IMR-90 (cell line): ENCODE data around the gene CD151. TPM values are rescaled to one million over a fixed set of nuclear protein-coding genes. Genes with fewer than 3 reads are reported as not detected.
A peak's percentile ranks its signal among the peaks of the same experiment; 100 is the strongest.

Source experiments
- ATAC-seq: fragments of 200-7000 bp; cut with Tn5 transposase; 2 replicates; pipeline ENCODE4 v1.9.1; 2020; ENCODE audit warnings: low read depth, mild to moderate bottlenecking, moderate library complexity
- BruUV-seq: library from RNA; stranded (reverse); fragments of 400-500 nt; replicated peaks from 2 replicates; lab custom pipeline; 2021; lab: Mats Ljungman, UMichigan
- CTCF ChIA-PET: fragments of 300-600 bp; formaldehyde crosslinking; extraction: SDS; loops from one replicate; lab custom pipeline; 2021; ENCODE audit warnings: antibody characterized with exemption; lab: Yijun Ruan, JAX
- POLR2A ChIA-PET: fragments of 300-600 bp; sonication (Branson Sonifier 250); formaldehyde crosslinking; loops from one replicate; lab custom pipeline; 2022; ENCODE audit warnings: antibody characterized with exemption; ENCODE audit not compliant: unreplicated experiment; lab: Charles Lee
- DNase-seq: peaks from one replicate; pipeline ENCODE4 v3.0.0; 2013
- H2AFZ ChIP-seq: replicated peaks from 2 replicates; pipeline ENCODE3; 2013; ENCODE audit warnings: low read length, mild to moderate bottlenecking; ENCODE audit not compliant: poor library complexity
- H2AK5ac ChIP-seq: 2 replicates; pipeline ENCODE4 v1.6.1; 2013; ENCODE audit warnings: low read depth, low read length, inconsistent platforms
- H2AK9ac ChIP-seq: replicated peaks from 2 replicates; pipeline ENCODE3; 2013; ENCODE audit warnings: mild to moderate bottlenecking, low read depth, low read length, moderate library complexity; ENCODE audit not compliant: poor library complexity
- H2BK120ac ChIP-seq: 2 replicates; pipeline ENCODE4 v1.6.1; 2013; ENCODE audit warnings: low read depth, low read length, inconsistent platforms
- H2BK15ac ChIP-seq: 3 replicates; pipeline ENCODE4 v1.6.1; 2013; ENCODE audit warnings: low read depth, low read length, inconsistent platforms
- H2BK20ac ChIP-seq: 2 replicates; pipeline ENCODE4 v1.6.1; 2013; ENCODE audit warnings: low read depth, mild to moderate bottlenecking, inconsistent platforms, low read length, moderate library complexity
- H2BK5ac ChIP-seq: 2 replicates; pipeline ENCODE4 v1.6.1; 2013; ENCODE audit warnings: mild to moderate bottlenecking, low read depth, low read length, inconsistent platforms; ENCODE audit not compliant: poor library complexity, severe bottlenecking
- H3K14ac ChIP-seq: replicated peaks from 2 replicates; pipeline ENCODE4 v1.6.1; 2013; ENCODE audit warnings: low read depth, low read length, inconsistent platforms
- H3K18ac ChIP-seq: 2 replicates; pipeline ENCODE4 v1.6.1; 2013; ENCODE audit warnings: low read depth, low read length, control low read depth
- H3K23ac ChIP-seq: 2 replicates; pipeline ENCODE4 v1.6.1; 2013; ENCODE audit warnings: low read depth, low read length, inconsistent platforms
- H3K27ac ChIP-seq: 2 replicates; pipeline ENCODE4 v1.5.1; 2013; ENCODE audit warnings: mild to moderate bottlenecking, control low read depth, low read length; ENCODE audit not compliant: insufficient read depth
- H3K27me3 ChIP-seq: 2 replicates; pipeline ENCODE4 v1.6.1; 2013; ENCODE audit warnings: low read length; ENCODE audit not compliant: control insufficient read depth, insufficient read depth
- H3K36me3 ChIP-seq: 2 replicates; pipeline ENCODE4 v1.6.1; 2013; ENCODE audit warnings: low read length, mixed read lengths; ENCODE audit not compliant: control insufficient read depth, insufficient read depth
- H3K4ac ChIP-seq: 2 replicates; pipeline ENCODE4 v1.6.1; 2013; ENCODE audit warnings: low read depth, low read length, inconsistent platforms
- H3K4me1 ChIP-seq: 2 replicates; pipeline ENCODE4 v1.6.1; 2013; ENCODE audit warnings: low read length, mixed read lengths; ENCODE audit not compliant: control insufficient read depth, insufficient read depth
- H3K4me2 ChIP-seq: 2 replicates; pipeline ENCODE4 v1.6.1; 2013; ENCODE audit warnings: low read depth, mild to moderate bottlenecking, control low read depth, low read length, moderate library complexity
- H3K4me3 ChIP-seq: 2 replicates; pipeline ENCODE4 v1.5.1; 2013; ENCODE audit warnings: low read depth, mild to moderate bottlenecking, control low read depth, low read length, moderate library complexity; ENCODE audit not compliant: insufficient read depth
- H3K56ac ChIP-seq: 2 replicates; pipeline ENCODE4 v1.6.1; 2013; ENCODE audit warnings: low read length, inconsistent platforms; ENCODE audit not compliant: insufficient read depth; ENCODE audit errors: extremely low read depth
- H3K79me1 ChIP-seq, 2 experiments: 2 replicates each; pipeline ENCODE4 v1.6.1; 2013; ENCODE audit warnings: low read length in 2 of 2, inconsistent platforms in 1 of 2, low read depth in 1 of 2
- H3K9ac ChIP-seq: 2 replicates; pipeline ENCODE4 v1.6.1; 2013; ENCODE audit warnings: low read depth, low read length, control low read depth
- H3K9me1 ChIP-seq: 2 replicates; pipeline ENCODE4 v1.6.1; 2013; ENCODE audit warnings: low read length, inconsistent platforms; ENCODE audit not compliant: insufficient read depth
- H3K9me3 ChIP-seq: 2 replicates; pipeline ENCODE4 v1.6.1; 2013; ENCODE audit warnings: low read length; ENCODE audit not compliant: control insufficient read depth, insufficient read depth
- H4K20me1 ChIP-seq: 2 replicates; pipeline ENCODE4 v1.6.1; 2013; ENCODE audit warnings: low read length, inconsistent platforms; ENCODE audit not compliant: insufficient read depth
- H4K5ac ChIP-seq: 2 replicates; pipeline ENCODE4 v1.6.1; 2013; ENCODE audit warnings: mild to moderate bottlenecking, low read depth, low read length, control low read depth
- H4K8ac ChIP-seq, 2 experiments: 2 replicates each; pipeline ENCODE4 v1.6.1; 2013; ENCODE audit warnings: low read depth in 2 of 2, low read length in 2 of 2, control low read depth in 1 of 2, inconsistent platforms in 1 of 2
- H4K91ac ChIP-seq: 2 replicates; pipeline ENCODE4 v1.6.1; 2013; ENCODE audit warnings: low read depth, low read length, inconsistent platforms; ENCODE audit not compliant: insufficient read depth
- WGBS, 2 experiments: methylation state at CpG; one replicate each; pipeline versions ENCODE4 v1.1.5 to v1.1.7; 2013; ENCODE audit warnings: missing lambda C conversion rate in 2 of 2; ENCODE audit not compliant: insufficient read length in 1 of 2; ENCODE audit errors: extremely low coverage in 2 of 2; 5-methylcytosine and 5-hydroxymethylcytosine counted together
- dilution Hi-C: fragments of 300-500 bp; cut with HindIII; formaldehyde crosslinking; loops from one replicate; pipeline ENCODE4 v1.14.3; 2018; ENCODE audit warnings: low sequenced_read_pairs; ENCODE audit not compliant: unreplicated experiment
- in situ Hi-C: fragments of 300-500 bp; cut with MboI; formaldehyde crosslinking; loops from 3 replicates; pipeline ENCODE4 v1.14.3; 2019; ENCODE audit warnings: low sequenced_read_pairs, inconsistent platforms, mixed read lengths
- intact Hi-C: fragments of 100-400 bp; cut with micrococcal nuclease; formaldehyde crosslinking; loops from 2 replicates; pipeline ENCODE4 v1.10.0; 2022
- polyA plus RNA-seq, 3 experiments: library from polyadenylated mRNA; depleted of rRNA; stranded (reverse); fragments of >200 nt; gene quantifications; 2 replicates each; pipeline ENCODE4 v1.2.3, GENCODE V29; 2012; ENCODE audit warnings: low replicate concordance in 1 of 3
- total RNA-seq: library from RNA; depleted of rRNA; stranded (reverse); fragments of >200 nt; gene quantifications from 2 replicates; pipeline ENCODE4 v1.2.3, GENCODE V29; 2012
- TF ChIP-seq, protein P1 (sequence below): fragments of 150-350 bp; IDR thresholded peaks from 2 replicates; pipeline ENCODE4 v1.6.1; 2017; ENCODE audit warnings: mild to moderate bottlenecking, antibody characterized with exemption, low read length, low read depth

Gene CD151
- total and polyA plus RNA-seq, 2 of the 4 experiments (the other 2 are of a cell fraction), result 1,150 to 1,267 TPM

DNA sequence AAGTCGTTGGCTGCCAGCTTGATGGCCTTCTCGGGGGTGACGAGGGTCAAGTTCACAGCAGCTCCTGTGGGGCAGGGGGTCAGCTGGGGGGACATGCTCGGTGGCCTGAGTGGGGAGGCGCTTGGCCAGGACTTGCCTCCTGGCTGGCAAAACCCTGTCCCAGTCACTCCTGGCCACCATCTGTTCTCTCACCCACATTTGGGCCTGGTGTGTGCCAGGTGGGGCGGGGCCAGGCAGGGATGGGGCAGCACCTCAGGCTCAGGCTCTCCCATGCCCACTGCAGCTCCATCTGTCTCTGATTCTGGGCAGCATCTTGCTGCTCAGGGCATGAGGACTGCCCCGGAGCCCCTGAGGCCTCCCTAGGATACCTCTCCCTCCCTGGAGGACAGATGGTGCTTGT lies 39.2 kb upstream of the CD151 start:
- Histone ChIP-seq H3K27ac (no peak overlapping the region), H3K4me3 (no peak overlapping the region), H3K23ac (no peak overlapping the region), H3K27me3 (no peaks in the 10 kb centered on the region), H3K4me2 (no peak overlapping the region), H2BK15ac (no peak overlapping the region), H2AFZ (peak overlapping the region; percentile 5), H4K20me1 (peaks cover 18% of the 10 kb centered on the region), H2BK120ac (no peak overlapping the region), H4K5ac (no peak overlapping the region), H3K9ac (no peak overlapping the region), H3K4ac (no peak overlapping the region), H3K79me1 (peaks cover 0 to 27% of the 10 kb centered on the region in 2 experiments; a peak in 3 of 4 replicates), H4K8ac (no peak overlapping the region), H4K91ac (no peak overlapping the region), H3K4me1 (peaks cover 16% of the 10 kb centered on the region), H3K9me3 (no peaks in the 10 kb centered on the region), H3K9me1 (peaks cover 6% of the 10 kb centered on the region; the same call in 1 of the 2 replicates), H2AK5ac (no peak overlapping the region), H3K36me3 (peaks cover 23% of the 10 kb centered on the region; the same call in 1 of the 2 replicates), H3K56ac (no peak overlapping the region), H2BK5ac (no peak overlapping the region), H2AK9ac (no peak overlapping the region), H2BK20ac (no peak overlapping the region), H3K14ac (no peak overlapping the region), H3K18ac (no peak overlapping the region)
- dilution Hi-C loops (no loop called here), in situ Hi-C loops (no loop called here), intact Hi-C loops (no loop called here)
- no TSS peak for BruUV-seq
- TF ChIP-seq, protein P1, sequence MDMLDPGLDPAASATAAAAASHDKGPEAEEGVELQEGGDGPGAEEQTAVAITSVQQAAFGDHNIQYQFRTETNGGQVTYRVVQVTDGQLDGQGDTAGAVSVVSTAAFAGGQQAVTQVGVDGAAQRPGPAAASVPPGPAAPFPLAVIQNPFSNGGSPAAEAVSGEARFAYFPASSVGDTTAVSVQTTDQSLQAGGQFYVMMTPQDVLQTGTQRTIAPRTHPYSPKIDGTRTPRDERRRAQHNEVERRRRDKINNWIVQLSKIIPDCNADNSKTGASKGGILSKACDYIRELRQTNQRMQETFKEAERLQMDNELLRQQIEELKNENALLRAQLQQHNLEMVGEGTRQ, result no peak
- no CpG with 5 or more reads among the region's 7 CpGs for WGBS, 2 experiments
- ATAC-seq (no peak), DNase-seq (no peak)
- ChIA-PET POLR2A (no interaction called here), CTCF (no interaction called here)
